Posterior vena cava (tissue), 2 donors: ENCODE measurements around the gene PNPLA3. TPM values are rescaled to one million over a fixed set of nuclear protein-coding genes. Genes with fewer than 3 reads are reported as not detected.
A peak's percentile ranks its signal among the peaks of the same experiment; 100 is the strongest.

Source experiments
- DNase-seq: peaks from one replicate; pipeline ENCODE4 v3.0.0-alpha.2; 2020; ENCODE audit warnings: low spot score
- intact Hi-C, 2 donors: fragments of 100-400 bp; cut with DNase I; formaldehyde crosslinking; loops; one replicate each; pipeline versions ENCODE4 v1.14.1 to v1.14.2; 2022 to 2023
- total RNA-seq, 2 donors: library from RNA; stranded (reverse); fragmentation: NEBNext Ultra II Directional; extraction: Animal tissue kit (Norgen Biotek cat#: 25700); gene quantifications; one replicate each; pipeline ENCODE4 v1.2.1, GENCODE V29; 2021
- donor health status: DM: yes; HTN: yes; CAD: no.
- donor health status: DM: yes; HTN: yes; CAD: no.

The PNPLA3 gene
- total RNA-seq, 2 donors from 2014 or later, result 0.51 TPM; not detected in 1

DNA sequence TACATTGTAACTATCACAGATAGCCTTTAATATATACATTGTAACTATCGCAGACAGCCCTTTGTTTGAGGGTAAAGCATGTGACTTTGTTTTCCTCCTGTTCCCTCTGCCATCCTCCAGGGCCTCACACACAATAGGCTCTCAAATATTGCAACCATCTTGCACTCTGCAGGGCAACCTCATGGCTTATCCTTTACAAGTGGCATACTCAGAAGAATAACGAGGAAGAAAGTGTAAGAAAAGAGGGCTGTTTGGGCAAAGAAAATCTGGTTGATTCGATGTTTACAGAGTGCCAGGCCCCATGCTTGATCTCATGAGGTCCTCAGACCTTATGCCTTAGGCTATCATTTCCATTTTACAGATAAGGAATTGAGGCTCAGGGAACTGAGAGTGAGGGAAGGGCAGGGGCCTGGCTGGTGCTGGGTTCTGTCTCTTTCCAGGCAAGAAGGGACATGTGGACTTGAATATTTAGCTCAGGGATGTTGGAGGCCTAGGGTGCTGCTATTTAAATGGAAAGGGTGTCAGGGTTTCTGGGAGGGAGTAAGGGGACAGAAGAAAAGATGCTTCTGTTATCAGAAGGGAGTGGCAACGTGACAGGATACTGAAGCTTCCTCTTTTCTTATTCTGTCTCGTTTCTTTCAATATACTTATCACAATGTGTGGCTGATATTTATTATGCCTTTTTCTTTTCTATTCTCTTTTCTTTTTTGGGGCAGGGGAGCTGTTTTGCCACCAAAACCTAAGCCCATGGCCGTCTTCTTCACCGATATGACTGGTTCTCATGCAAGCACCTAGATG lies 30.6 kb downstream of the PNPLA3 start:
- intact Hi-C loops, result no loop called here
- no peak for DNase-seq

DNA sequence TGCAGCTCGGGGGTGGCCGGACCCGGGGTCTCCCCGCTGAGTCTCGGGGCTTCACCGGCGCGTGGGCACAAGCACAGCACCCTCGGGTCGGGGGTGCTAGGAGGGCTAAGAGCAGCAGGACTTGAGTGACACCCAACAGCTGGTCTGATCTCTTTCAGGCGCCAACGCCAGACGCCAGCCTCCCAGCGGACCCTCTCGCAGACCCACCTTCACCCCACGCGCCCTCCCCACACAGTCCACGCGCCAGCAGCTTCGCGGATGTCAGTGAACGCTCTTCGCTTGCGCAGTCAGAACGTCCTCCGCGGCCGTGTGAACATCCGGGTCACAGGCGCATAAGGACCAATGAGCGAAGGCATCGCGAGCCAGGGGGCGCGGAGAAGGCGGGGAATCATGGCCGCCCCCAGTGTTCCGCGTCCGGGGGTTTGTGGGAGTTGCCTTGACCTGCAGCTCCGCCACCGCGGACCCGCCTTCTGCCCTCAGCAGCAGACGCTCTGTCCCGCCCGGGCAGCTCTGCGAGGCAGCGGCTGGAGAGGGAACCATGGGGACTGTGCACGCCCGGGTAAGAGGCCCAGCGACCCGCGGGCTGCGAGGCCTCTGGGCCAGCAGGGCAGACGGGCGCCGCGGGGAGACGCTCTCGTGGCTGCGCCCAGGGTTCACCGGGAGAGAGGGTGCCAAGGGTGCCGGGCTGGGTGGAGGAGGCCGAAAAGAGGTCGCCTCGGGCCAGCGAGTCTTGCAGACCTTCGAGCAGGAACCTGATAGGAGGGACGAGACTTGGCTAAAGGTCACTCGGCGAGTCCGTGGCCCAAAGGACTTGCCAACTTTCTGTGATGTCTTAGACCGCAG lies 31.7 kb downstream of the PNPLA3 start, which contains the start of gene SAMM50:
Gene SAMM50 (plus strand): TSS at position 403 of the 843 bp plus-strand sequence. CDS start 136 bp downstream, at position 539.
- intact Hi-C loops, result no loop called here
- DNase-seq, result peak; percentile 99

DNA sequence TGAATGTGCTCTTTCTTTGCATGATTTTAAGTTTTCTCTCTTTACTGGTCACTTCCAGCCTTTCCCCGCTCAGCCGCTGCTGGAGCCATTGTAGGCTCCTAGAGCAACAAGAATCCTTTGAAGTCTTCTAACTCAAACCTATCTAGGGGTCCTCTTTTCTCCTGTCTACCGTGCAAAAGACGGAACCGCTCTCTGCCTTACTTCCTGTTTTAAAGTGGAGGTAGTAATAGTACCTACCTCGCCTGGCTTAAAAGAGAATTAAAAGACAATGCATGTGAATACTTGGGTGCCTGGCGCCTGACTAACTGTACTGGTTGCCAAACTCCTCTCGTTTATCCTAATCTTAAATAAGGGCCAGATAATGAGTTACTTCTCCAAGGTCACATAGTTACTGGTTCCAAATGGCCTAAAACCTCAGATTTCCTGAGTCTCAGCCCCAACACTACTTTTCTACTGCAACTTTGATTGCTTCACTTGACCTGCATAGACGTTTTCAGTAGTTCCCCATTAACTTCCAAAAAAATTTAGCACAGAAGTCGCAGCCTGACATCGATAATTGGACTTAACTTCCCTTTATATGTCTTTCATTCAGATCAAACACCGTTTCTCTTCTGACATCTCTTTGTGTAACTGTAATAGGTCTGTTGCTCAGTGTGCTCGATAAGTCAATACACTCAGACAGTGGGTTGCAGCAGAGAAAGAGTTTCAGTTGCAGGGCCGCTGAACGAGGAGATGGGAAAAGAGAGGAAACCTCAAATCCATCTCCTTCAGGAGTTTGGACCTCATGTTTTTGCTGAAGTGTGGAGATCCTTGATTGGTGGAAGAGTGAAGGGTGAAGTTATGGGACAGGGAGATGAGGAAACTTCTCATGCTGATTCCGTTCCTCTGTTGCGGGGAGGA lies 32.5 kb downstream of the PNPLA3 start:
- intact Hi-C loops, result no loop called here
- no peak for DNase-seq

DNA sequence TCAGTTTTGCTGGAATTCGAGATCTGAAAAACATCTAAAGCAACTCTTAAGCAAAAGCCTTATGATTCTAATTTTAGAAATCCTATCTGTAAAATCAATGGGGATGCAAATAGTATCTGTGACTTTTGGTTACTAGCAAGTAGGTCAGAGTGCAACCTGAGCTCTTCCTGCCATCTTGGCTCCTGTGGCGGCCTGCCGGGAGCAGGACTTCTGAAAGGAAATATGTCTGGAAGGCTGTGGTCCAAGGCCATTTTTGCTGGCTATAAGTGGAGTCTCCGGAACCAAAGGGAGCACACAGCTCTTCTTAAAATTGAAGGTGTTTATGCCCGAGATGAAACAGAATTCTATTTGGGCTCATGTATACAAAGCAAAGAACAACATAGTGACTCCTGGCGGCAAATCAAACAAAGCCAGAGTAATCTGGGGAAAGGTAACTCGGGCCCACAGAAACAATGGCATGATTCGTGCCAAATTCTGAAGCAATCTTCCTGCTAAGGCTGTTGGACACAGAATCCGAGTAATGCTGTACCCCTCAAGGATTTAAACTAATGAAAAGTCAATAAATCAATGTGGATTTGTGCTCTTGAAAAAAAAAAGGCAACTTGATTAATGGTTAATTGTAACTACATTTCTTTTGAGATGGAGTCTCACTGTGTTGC lies 33.3 kb downstream of the PNPLA3 start:
- no peak for DNase-seq
- intact Hi-C loops, result no loop called here

DNA sequence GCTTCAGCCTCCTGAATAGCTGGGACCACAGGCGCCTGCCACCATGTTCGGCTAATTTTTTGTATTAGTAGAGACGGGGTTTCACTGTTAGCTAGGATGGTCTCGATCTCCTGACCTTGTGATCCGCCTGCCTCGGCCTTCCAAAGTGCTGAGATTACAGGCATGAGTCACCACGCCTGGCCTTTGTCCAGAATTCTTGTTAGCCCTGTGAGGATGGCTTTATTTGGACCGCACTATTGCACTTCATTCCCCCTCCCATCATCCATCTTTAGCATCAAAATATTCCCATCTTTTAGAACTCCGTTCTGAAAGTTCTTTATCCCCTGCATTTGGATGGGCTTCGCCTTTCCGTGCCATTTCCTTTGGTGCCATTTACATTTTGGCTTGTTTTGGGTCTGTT lies 34.3 kb downstream of the PNPLA3 start:
- intact Hi-C loops, result no loop called here
- no peak for DNase-seq

DNA sequence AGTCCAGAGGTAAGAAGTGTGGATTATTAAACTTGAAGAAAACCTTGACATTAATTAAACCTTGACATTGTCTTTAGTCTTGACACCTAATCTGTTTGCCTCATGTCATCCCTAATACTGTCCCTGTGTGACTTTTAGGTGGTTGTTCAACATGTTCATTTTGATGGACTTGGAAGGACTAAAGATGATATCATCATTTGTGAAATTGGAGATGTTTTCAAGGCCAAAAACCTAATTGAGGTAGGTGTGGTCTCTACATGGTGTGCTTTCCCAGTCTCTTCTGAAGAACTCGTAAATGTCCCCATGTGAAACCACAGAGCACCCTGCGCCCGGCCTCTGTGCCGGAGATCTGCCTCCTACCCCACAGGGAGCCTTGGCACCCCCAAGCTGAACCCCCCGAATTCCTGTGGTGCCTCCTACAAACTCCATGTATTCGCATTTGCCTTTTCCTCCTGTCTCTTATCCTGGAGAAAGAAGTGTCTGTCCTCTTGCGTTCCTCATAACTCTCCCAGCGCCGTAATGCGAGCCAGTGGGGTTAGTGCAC lies 40.8 kb downstream of the PNPLA3 start:
- intact Hi-C loops, result no loop called here
- no peak for DNase-seq

DNA sequence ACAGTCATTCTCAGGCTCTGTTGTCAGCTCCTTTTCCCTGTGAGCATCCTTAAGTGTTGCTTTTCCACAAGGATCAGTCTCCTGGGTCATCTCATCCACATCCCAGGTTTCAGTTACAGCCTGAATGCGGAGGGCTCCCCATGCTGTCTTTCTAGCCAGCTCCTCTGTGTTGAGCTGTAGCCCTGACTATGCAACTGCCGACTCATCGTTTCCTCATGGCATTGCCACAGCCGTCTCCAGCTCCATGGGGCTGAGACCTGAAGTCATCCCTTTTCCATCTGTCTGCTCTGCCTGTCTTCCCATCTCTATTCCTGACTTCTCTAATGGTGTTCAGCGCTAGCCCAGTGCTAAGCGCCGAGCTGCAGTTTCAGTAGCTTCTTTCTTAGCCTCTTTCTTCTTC lies 43.5 kb downstream of the PNPLA3 start:
- intact Hi-C loops, result no loop called here
- no peak for DNase-seq

DNA sequence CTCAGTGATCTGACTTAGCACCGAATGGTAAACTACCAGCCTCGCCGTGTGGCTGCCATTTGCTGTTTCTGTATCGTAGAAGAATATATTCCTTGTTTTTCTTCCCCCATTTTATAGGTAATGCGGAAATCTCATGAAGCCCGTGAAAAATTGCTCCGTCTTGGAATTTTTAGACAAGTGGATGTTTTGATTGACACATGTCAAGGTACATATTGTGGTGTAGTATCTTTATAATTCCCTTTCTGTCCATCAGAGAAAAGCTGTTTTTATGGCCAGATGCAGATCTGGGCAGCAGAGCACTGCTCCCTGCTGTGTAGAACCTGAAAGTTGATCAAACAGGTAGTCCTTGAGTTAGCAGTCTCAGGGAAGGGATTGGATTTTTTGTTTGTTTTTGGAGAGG lies 45.0 kb downstream of the PNPLA3 start:
- DNase-seq, result no peak
- intact Hi-C loops, result loop anchor here in 1 of 2 donors (2.0 kb wide), 1 partner anchor 40 kb away; no protein-coding TSS in a partner anchor

DNA sequence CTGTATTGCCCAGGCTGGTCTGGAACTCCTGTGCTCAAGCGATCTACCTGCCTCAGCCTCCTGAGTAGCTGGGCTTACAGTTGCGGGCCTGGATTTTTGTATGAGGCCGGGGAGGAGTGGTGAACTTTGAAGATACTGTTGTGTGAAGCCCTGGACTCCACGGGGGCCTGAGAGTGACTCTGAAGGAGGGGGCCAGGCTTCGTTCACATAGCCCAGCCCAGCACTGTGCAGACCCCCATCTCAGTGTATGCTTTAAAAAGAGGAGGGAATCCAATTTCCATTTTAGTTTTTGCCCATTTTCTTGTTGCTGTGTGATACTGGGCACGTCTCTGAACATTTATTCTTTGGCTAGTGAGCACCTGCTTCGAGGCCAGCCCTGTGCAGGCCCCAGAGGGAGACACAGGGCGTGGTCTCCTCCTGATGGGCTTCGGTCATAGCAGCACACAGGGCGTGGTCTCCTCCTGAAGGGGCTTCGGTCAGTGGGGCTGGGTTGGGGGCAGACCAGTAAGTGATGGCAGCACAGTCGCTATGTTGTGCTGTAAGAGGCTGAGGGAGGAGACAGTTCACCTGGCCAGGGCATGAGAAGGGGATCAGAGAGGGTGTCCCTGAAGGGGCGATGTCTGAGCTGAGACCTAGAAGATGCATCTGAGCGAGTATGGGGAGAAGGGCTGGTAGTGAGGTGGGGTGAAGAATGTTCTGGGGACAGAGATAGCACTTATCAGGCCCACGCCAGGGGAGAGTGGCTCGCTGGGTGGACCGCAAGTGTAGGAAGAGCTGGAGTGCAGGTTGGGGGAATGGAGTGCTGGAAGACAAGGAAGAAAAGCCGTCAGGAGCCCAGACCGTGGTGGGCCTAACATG lies 45.6 kb downstream of the PNPLA3 start:
- no peak for DNase-seq
- intact Hi-C loops, result loop anchor here in 1 of 2 donors (2.0 kb wide), 1 partner anchor 40 kb away; no protein-coding TSS in a partner anchor

DNA sequence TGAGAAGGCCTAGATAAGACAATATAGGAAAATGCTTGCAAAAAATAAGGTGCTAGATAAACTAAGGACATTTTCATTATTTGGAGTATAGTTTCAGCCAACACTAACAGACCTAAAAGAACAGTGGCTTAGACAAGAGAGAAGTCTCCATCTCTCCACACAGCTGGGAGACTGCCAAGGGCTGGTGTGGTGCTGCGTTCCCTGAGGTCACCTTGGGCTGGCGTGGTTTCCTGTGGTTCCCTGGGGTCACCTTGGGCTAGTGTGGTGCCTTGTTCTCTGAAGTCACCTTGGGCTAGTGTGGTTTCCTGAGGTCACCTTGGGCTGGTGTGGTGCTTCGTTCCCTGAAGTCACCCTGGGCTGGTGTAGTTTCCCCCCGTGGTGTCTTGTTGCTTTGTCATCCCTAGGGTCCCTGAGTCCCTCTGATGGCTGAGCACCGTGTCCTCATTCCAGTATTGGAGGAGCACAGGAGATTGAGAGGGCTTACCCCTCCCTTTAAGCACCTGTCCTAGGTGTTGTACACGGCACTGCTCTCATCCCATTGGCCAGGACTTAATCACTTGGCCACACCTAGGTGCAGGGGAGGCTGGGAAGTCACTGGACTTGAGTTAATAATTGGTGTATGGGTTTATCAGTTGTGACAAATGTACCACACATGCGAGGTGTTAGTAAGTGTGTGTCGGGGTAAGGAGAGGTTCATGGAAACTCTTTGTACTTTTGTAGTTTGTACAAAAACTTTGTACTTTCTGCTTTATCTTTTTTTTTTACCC lies 46.6 kb downstream of the PNPLA3 start:
- DNase-seq, result no peak
- intact Hi-C loops, result loop anchor here in 1 of 2 donors (2.0 kb wide), 1 partner anchor 39 kb away; no protein-coding TSS in a partner anchor

DNA sequence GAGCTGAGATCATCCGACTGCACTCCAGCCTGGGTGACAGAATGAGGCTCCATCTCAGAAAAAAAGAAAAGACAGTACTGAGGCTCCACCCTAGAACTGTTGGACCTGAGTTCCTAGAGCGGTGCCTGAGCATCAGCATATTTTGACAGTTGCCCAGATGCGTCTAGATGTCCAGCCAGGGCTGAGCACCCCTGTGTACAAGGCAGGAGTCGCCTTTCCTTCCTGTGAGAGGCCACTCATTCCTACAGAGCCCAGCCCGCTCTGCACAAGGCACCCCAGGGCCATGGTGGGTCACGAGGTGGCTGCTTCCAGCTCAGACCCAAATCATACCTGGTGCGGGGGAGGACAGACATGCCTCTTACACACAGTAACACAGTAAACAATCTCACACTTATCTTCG lies 47.5 kb downstream of the PNPLA3 start:
- intact Hi-C loops, result no loop called here

DNA sequence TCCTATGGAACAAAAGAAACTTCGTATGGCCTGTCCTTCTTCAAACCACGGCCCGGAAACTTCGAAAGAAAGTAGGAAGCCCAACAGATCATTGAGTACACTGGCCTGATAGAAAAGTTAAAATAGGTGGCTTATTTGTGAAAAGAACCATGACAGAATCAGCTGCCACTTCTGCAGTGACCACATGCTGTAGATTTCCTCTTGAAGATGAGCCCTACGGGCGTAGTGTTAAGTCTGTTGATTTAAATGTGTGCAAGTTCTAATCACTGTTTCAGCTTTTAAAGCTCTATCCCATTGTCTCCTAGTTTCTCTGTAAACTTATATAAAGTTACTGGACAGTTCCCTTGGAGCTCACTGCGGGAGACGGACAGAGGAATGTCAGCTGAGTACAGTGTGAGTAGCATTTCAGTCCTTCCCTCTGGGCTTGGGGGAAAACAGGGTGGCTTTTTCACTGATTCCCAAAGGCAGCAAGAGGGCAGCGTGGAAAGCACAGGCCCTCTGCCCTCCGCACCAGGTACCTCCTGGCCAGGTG lies 49.4 kb downstream of the PNPLA3 start:
- no peak for DNase-seq
- intact Hi-C loops, result no loop called here

More for the DNA sequence above, 47.5 kb downstream of the PNPLA3 start:
- DNase-seq, result no peak

DNA sequence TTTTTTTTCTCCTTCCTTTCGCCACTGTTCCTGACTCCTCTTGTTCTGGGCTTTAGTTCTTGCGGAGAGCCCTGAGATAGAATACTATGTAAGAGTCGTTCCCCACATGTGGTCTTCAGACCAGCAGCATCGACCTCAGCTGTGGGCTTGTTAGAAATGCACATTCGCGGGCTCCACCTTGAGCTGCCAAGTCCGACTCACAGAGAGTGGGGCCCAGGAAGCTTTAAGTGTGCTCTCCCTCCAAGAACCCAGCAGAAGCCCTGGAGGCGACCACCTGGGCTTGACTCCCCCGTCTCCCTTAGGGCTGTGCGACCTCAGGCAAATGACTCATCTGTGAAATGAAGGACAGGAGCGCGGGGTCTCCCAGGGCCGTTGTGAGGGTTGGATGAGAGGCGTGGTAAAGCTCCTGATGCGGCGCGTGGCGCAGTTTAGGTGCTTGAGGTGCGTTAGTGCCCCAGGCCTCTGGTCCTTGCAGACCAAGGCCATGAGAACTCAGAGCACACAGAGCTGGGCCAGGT lies 50.5 kb downstream of the PNPLA3 start:
- intact Hi-C loops, result no loop called here
- DNase-seq, result no peak

DNA sequence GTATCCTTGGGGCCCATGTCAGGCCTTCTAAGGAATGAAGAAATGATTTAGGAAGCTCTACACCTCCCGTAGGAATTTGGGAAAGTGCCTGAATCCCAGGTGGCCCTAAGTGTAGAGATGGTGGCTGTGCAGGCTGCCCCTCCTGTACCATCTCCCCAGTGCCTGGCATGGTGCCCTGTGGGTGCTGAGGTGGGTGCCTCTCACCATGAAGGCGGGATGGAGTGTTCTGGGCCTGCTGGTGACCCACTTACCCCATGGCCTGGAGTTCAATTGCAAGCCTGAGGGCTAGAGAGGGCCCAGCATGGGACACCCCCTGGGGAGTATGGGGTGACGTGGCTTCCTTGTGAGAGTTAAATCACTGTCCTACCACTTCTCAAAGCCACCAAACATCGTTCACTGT lies 51.4 kb downstream of the PNPLA3 start:
- DNase-seq, result no peak
- intact Hi-C loops, result no loop called here

DNA sequence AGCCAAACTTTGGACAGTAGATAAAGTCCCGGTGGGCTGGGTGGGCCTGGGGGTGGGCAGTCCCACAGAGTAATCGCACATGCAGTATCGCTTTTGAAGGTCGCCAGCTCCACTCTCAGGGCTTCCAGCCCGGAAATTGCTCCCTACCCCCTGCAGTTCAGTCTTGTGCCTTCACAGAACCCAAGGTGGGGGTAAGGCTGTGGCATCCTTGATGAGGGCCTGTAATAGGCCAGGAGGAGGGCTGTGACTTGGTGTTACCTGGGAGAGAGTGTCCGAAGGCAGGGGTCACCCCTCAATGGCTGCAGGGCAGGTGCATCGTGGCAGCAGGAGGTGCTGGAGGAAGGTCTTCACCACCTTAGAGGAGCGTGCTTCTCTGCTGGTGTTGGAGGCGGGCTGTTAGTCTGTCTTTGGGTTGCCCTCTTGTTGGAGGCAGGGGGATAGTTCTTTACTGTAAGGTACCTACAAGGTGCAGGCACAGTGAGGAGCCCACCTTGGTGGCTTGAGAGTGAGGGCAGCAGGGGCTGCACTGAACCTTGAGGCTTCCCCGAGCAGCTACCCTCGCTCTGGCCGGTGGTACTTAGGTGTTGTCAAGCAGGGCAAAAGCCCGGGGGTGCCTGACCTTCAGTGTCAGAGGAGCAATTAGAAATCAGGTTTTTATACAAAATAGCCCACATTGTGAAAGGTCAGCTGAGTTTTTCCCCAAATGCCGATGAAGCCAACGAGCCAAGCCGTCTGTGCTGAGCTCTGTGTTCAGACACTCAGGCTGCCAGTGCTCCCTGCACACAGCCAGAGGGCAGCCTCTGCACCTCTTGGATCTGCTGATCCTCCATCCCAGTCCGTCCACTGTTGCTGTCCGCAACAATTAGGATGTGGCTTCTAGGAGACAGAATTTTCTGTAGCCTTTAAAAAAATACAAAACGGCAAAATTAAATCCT lies 53.5 kb downstream of the PNPLA3 start:
- no peak for DNase-seq
- intact Hi-C loops, result no loop called here
